Measurements from ENCODE around the gene MDFIC2.

Gene MDFIC2

GRCh38 chr3:70177881-70178645, 134.4 kb downstream of the MDFIC2 start:
- DNase-seq, result no peak

GRCh38 chr3:70176224-70176623, 136.2 kb downstream of the MDFIC2 start:
- DNase-seq, result no peak

- no peak for DNase-seq
Measured at GRCh38 chr3:70156808-70157207, 155.6 kb downstream of the MDFIC2 start.

GRCh38 chr3:70150599-70150998, 161.8 kb downstream of the MDFIC2 start:
- no peak for DNase-seq

- DNase-seq, result no peak
Measured at GRCh38 chr3:70149714-70150400, 162.6 kb downstream of the MDFIC2 start.
